GM08714 (cell line): Measurements from ENCODE around the gene TMEM129.
"Not testable (repeated sequence)": the region's sequence is repeated elsewhere in the genome, so short reads cannot be mapped to it uniquely, and the experiment has no call there.

Experiments
- H3K4me3 ChIP-seq: fragments of 200-500 bp; sonication (Bioruptor generic); 2 replicates; pipeline ENCODE4 v1.5.1; 2014; ENCODE audit warnings: mild to moderate bottlenecking, low read length, inconsistent platforms
- ZNF274 ChIP-seq: IDR thresholded peaks from 2 replicates; pipeline ENCODE4 v1.6.1; 2012; ENCODE audit warnings: mild to moderate bottlenecking, low read depth, low read length

Gene TMEM129

DNA sequence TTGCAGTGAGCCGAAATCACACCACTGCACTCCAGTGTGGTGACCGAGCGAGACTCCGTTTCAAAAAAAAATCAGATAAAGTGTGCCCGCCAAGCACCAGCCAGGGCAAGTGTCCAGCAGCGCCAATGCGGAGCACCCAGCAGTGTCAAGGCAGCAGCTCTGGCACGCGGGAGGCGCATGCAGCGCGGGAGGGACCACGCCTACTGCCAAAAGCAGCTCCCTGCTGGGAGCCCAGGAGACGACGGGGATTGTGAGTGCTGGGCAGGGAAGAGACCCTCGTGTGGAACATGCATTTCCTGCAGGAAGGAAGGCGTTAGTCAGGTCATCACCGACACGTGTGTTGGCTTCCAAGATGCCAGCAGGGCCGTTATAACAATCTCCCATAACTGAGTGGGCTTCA, 47.5 kb downstream of the TMEM129 start:
- no peak for TF ChIP-seq ZNF274
- H3K4me3 ChIP-seq = no peak overlapping the region

DNA sequence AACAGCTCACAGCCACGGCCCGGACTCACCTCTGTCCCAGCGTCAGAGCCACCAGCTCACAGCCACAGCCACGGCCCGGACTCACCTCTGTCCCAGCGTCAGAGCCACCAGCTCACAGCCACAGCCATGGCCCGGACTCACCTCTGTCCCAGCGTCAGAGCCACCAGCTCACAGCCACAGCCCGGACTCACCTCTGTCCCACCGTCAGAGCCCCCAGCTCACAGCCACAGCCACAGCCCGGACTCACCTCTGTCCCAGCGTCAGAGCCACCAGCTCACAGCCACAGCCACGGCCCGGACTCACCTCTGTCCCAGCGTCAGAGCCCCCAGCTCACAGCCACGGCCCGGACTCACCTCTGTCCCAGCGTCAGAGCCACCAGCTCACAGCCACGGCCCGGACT, 50.1 kb downstream of the TMEM129 start:
- not testable (repeated sequence) for H3K4me3 ChIP-seq

DNA sequence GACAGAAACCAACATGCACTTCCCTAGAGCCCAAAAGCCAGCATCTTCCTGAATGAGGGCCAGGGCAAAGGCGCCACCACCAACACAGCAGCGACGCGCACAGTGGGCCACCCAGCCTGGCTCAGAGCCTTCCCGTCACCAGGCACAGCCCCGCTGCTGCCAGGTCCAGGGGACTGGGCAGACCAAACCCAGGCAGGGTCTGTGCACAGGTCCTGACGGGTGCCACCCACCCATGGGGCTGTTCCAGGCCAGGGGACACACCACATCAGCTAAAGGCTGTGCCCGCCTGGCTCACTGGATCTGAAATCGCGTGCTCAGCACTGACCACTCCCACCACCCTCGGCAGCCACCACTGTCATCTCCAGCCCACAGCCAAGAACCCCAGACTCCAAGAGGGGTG, 50.8 kb downstream of the TMEM129 start:
- no peak overlapping the region for H3K4me3 ChIP-seq
- no peak for TF ChIP-seq ZNF274

DNA sequence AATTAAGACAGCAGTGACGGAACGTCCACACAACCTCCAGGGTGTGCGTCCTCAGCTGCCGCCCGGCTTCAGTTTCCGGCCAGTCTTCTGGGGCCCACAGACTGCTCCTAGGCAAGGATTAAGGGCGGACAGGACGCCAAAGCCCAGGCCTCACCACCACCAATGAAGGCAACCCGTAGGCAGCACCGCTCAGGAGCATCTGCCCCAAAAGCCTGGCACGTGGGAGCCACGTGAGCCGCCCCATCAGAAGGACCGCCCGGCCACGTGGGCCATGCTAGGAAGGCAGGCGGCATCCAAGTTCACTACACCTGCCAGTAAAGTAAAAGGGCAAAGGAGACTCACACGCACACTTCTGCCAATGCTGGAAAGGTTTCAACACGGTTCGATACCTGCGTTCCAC, 51.3 kb downstream of the TMEM129 start:
- no peak for TF ChIP-seq ZNF274
- H3K4me3 ChIP-seq = no peak overlapping the region

DNA sequence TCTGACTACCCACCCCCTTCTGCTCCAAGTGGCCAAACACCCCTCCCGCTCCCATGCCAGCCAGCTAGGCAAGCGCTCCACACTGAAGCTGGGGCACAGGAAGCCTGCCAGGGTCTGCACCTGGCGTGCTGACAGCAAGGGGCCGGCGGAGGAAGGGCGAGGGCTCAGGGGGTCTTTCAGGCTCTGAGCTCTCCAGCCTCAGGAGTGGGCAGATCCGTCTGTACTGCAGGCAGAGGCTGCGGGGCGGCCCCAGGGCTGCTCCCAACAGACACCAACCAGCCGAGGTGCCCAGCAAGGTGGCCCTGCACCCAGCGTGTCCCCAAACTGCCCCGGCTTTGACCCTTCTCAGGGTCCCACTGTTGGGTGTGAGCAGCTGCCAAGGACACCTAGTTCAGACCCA, 51.9 kb downstream of the TMEM129 start:
- no peak for TF ChIP-seq ZNF274

DNA sequence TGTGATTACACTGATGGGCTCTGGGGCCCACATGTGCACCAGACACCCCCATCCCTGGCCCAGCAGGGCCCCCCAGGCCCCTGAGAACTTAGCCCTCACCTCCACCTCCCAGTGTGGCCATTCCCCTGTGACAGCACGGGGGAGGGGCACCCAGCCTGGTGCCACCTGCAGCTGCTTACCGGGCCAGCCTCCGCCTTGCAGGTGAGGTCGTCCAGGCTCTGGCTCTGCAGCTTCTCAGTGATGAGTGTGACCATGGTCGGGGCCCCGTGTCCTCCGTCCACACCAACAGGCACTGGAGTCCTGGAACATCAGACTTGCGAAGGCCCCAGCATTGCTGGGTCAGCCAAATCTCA, 52.7 kb downstream of the TMEM129 start:
- no peak for TF ChIP-seq ZNF274
- H3K4me3 ChIP-seq = no peak overlapping the region

More for the DNA sequence above, 51.9 kb downstream of the TMEM129 start:
- H3K4me3 ChIP-seq = no peak overlapping the region

DNA sequence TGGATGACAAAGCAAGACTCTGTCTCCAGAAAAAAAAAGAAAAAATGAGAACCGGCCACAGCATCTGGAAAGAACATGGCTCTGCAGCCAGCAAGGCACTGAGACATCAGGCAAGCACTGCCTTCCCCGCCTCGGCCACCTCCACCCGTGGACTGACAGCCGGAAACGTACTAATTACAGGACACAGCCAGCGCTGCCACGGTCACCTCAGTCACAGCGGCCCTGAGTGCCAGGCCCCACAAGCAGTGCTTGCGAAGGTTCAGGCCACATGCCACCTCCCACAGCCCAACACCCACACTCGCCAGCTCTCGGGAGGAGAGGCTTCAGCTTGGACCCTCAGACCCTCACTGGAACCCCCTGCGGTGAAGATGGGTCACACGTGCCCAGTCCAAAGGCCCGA, 53.9 kb downstream of the TMEM129 start:
- TF ChIP-seq ZNF274 = no peak

DNA sequence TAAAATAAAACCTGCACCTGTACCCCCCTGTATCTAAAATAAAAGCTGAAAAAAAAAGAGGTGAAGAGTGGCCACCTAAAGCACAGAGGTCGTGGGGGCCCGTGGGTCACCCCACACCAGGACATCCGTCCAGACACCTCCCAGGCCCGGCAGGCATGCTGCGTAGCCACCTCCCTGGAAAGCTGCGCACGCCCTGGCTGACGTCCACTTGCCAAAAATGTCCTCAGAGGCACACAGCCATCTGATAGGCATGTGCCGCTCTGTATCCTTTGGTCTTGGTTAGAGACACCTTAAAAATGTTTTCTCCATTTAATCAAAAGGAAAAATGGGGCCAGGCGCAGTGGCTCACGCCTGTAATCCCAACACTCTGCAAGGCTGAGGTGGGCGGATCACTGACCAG, 54.7 kb downstream of the TMEM129 start:
- TF ChIP-seq ZNF274 = no peak
- no peak overlapping the region for H3K4me3 ChIP-seq

More for the DNA sequence above, 53.9 kb downstream of the TMEM129 start:
- no peak overlapping the region for H3K4me3 ChIP-seq
